ENCODE measurements around the gene COLEC12.

Gene COLEC12

DNA sequence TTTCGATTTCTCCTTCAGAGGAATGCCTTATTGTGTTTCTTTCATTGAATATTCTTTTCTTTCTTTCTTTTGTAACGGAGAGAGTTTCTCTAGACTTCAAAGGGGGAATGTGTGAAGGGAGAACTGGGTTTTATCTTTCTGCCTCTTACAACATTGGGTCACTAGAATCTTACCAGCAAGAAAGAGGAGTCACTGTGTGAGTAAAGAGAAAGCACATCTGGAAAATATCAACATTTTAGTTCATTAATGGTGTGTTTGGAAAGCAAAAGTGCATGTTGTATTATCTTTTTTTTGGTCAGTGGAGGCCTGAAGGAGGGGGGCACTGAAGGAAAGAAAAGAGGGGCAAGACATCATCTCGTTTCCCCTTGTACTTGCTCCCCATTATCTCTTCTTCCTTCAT is 146.0 kb downstream of the COLEC12 start:
- no peak for DNase-seq

GRCh38 chr18:354003-354402 is 146.5 kb downstream of the COLEC12 start:
- no peak for DNase-seq

DNA sequence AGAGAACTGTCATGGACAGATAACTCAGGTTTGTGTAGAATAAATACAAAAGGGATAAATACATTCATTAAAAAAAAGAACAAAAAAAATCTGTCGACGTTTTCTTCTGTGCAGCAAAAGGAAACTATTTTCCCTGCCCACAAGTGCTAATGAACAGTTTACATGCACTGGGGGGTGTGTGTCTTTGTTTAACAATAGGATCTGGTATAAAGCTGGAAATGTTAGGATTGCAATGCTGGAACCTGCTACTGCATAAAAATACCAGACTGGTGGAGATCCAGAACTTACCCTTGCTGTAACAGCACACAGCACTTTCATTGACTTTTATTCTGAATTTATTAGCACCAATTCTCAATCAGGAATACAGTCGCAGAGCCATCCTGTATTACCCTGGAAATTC is 148.1 kb downstream of the COLEC12 start:
- DNase-seq, result no peak

GRCh38 chr18:350953-351572 is 149.4 kb downstream of the COLEC12 start:
- no peak for DNase-seq

GRCh38 chr18:346600-346999 is 153.9 kb downstream of the COLEC12 start:
- DNase-seq, result no peak

GRCh38 chr18:341102-341501 is 159.4 kb downstream of the COLEC12 start:
- DNase-seq, result no peak

GRCh38 chr18:340044-340443 is 160.5 kb downstream of the COLEC12 start:
- DNase-seq, result no peak

GRCh38 chr18:339200-339599 is 161.3 kb downstream of the COLEC12 start:
- DNase-seq, result no peak

- DNase-seq, result no peak
Measured at GRCh38 chr18:336713-337112, 163.8 kb downstream of the COLEC12 start.

DNA sequence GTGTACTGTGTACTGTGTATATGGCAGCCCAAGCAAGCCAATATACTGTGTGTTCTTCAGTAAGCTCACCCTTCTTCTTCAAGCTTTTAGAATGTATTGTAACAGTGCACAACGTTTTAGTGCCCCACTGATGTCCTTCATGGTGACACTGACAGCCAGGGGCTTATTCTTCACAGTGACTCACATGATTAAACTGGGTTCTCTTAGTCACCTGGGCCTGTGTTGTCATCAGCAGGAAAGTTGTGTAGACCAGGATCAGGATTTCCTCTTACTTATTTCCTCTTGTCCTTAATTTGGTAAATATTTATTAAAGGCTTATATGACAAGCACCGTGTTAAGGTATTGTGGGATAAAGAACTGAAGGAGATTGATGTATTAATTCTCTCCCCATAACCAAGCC is 164.8 kb downstream of the COLEC12 start:
- no peak for DNase-seq

DNA sequence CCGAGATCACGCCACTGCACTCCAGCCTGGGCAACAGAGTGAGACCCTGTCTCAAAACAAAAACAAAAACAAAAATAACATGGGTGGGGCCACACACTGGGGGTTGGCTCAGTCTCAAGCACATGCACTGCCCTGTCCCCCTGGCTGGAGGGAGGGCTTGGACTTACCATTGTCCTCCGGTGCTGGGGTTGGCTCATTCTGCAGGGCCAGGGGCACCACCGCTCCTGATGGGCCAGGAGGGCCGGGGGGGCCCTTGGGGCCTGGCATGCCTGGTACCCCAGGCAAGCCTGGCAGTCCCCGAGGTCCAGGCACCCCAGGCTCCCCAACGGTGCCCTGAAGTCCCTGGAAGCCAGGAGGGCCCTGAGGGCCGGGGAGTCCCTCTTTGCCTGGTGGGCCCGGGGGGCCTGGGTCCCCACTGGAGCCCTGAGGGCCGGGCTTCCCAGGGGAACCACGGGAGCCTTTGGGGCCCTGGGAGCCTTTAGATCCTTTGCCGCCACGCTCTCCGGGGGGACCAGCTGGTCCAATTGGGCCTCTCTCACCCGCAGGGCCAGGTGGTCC is 165.8 kb downstream of the COLEC12 start:
- no peak for DNase-seq

- no peak for DNase-seq
Measured at GRCh38 chr18:332721-333510, 167.6 kb downstream of the COLEC12 start.

- no peak for DNase-seq
Measured at GRCh38 chr18:332007-332406, 168.5 kb downstream of the COLEC12 start.

GRCh38 chr18:331221-331821 is 169.2 kb downstream of the COLEC12 start:
- no peak for DNase-seq

DNA sequence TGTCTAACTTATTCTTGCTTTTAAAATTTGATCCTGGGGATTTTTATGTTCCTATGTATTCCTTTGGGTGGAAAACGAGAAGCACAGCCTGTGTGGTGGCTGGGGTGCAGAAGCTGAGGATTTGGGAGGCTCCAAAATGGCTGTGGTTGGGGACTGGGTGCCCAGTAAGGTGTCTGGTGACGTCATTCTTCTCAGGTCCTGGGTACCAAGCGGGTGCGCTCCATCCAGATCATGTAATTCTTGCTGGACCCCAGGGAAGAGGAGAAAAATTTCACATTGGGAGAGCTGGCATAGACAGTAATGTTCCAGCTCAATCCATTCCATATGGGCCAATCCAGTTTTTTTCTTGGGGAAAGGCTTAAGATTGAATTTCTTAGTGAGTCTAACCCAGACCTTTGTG is 171.6 kb downstream of the COLEC12 start:
- DNase-seq, result no peak

DNA sequence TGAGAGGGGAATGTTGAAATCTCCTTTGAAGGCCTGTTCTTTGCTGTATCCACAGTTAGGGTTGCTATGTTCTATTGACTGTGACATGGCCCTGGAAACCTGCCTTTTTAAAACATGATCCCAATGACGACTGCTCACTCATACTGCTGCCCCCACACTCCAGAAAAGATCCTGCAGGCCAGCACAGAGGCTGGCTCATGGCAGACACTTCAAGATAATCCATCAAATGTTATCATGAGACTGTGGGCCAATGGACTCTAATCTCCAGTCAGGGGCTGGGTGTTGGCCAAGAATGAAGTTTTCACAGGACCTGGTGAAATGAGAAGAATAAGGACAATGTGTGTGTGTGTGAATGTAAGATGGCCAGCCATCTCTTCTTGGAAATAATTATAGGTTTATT is 173.7 kb downstream of the COLEC12 start:
- no peak for DNase-seq

- DNase-seq, result no peak
Measured at GRCh38 chr18:323253-323622, 177.3 kb downstream of the COLEC12 start.

- DNase-seq, result no peak
Measured at GRCh38 chr18:321865-322467, 178.5 kb downstream of the COLEC12 start.

DNA sequence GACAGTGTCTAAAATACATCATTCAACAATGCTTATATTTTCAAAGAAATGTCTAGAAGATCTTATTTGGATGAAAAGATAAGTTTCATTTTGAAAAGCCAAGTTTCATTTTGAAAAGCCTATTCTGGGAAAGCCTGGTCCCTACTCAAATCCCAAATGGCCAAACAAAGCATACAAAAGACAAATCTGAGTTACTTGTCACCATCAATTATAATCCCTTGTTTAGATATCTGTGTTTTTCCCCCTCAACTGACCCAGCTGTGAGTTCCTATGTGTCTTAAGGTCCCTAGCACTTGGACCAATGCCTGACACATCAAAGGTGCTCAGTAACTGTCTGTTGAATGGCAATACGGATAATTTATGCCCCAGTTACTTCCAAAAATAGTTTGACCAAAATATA is 180.3 kb downstream of the COLEC12 start:
- DNase-seq, result no peak

DNA sequence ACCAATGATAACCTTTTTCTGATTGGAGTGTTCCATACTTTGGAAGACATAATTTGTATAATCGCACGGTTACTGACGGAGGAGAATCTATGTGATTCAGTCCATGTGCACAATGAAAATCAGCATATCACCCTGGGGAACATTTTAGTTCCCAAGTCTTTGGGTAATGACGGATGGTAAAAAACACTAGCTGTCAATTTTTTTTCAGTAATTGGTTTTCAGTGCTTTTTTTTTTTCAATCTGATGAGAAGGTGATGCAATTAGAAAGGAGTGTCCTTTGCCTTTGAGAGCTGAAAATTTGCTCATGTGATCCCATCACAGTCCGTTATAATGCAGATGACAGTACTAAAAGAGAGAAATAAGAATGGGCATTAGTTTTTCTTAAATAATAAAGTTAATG is 180.8 kb downstream of the COLEC12 start:
- DNase-seq, result no peak

DNA sequence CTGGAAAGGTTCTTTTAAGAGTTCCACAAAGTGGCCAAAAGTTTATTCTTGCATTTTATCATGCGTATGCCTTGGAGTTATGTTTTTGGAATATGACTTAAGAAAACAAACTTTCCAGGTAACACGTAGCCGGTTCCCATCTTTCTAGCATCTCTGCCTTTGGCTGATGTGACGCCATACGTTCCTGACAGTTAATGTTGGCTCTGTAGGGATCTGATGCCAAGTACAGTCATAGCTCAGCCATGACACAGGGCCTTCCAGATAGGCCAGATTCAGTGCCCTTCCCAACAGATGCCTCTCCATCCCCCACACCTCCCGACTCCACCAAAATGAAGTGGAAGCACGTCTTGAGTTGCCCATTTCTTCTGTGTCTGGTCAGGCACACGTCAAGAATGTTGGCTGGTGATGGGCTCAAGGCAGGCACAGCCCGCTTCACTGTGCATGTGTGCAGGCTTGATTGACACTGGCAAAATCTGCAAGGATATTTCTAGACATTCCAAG is 181.7 kb downstream of the COLEC12 start:
- no peak for DNase-seq

GRCh38 chr18:317618-318017 is 182.9 kb downstream of the COLEC12 start:
- DNase-seq, result no peak

DNA sequence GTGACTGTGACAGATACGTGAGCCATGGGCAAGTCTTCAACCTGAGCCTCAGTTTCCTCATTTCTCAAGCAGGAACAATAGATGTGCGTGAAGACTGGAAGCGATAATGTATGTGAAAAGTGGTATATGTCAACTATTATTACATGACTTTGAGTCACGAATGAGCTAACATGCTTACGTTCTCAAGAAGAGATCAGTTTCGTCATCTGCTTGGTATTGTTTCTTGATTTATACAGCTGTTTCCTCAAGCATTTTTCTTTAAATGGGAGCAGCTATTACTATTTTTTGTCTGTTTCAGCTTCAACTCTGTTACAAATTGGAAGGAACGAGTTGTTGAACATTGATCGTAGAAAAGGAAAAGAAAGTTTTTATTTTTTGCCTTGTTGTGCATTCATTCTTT is 184.1 kb downstream of the COLEC12 start:
- no peak for DNase-seq

DNA sequence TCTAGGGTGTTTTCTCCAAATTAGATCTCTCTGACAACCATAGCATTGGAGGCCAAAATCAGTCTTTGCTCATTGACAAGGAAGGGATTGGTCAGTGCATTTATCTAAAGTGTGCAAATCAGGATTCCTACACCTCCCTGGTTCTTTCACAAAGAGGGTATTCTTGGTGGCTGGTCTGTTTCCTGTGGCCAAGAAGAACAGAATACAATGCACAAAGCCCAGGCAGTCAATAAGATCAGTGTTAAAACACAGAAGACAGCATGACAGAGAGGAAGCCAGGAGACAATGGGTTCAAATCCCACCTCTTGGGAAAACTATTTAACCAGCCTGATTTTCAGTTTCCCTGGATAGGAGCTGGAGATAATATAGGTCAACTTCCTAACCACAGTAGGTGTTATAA is 186.6 kb downstream of the COLEC12 start:
- no peak for DNase-seq
